Liver (tissue), 9 donors: Measurements from ENCODE around the gene OSMR. TPM values are rescaled to one million over a fixed set of nuclear protein-coding genes. Genes with fewer than 3 reads are reported as not detected.

Source experiments
- DNase-seq: peaks from one replicate; pipeline ENCODE4 v3.0.0-alpha.2; 2017; ENCODE audit warnings: low spot score
- H3K27ac ChIP-seq, 2 donors: one replicate each; pipeline ENCODE4 v1.7.0; 2013; ENCODE audit warnings: inconsistent platforms in 2 of 2, low read length in 2 of 2, control low read depth in 1 of 2, low read depth in 1 of 2, mild to moderate bottlenecking in 1 of 2
- H3K27me3 ChIP-seq, 4 donors: one replicate each; pipeline versions ENCODE4 v1.6.1 to v1.7.0; 2013; ENCODE audit warnings: low read length in 3 of 4, inconsistent platforms in 1 of 4, mild to moderate bottlenecking in 1 of 4, moderate library complexity in 1 of 4; ENCODE audit not compliant: control insufficient read depth in 4 of 4, insufficient read depth in 4 of 4
- H3K36me3 ChIP-seq, 4 donors: one replicate each; pipeline versions ENCODE4 v1.6.1 to v1.7.0; 2013; ENCODE audit warnings: low read length in 3 of 4, mild to moderate bottlenecking in 3 of 4, low read depth in 1 of 4, moderate library complexity in 1 of 4; ENCODE audit not compliant: control insufficient read depth in 4 of 4, insufficient read depth in 3 of 4
- H3K4me1 ChIP-seq, 4 donors: one replicate each; pipeline versions ENCODE4 v1.6.1 to v1.7.0; 2013; ENCODE audit warnings: low read length in 3 of 4, mild to moderate bottlenecking in 3 of 4, moderate library complexity in 1 of 4; ENCODE audit not compliant: control insufficient read depth in 4 of 4, insufficient read depth in 4 of 4
- H3K4me3 ChIP-seq, 3 donors: one replicate each; pipeline versions ENCODE4 v1.6.1 to v1.7.0; 2013; ENCODE audit warnings: low read length in 3 of 3, control low read depth in 1 of 3, low read depth in 1 of 3, mild to moderate bottlenecking in 1 of 3
- H3K9ac ChIP-seq, 2 donors: one replicate each; pipeline ENCODE4 v1.7.0; 2013; ENCODE audit warnings: low read length in 2 of 2, mild to moderate bottlenecking in 2 of 2, moderate library complexity in 2 of 2, control low read depth in 1 of 2, low read depth in 1 of 2
- H3K9me3 ChIP-seq, 4 donors: one replicate each; pipeline versions ENCODE4 v1.6.1 to v1.7.0; 2013; ENCODE audit warnings: low read length in 3 of 4; ENCODE audit not compliant: control insufficient read depth in 4 of 4
- CTCF ChIP-seq: fragments of 150-350 bp; IDR thresholded peaks from 2 replicates; pipeline ENCODE4 v1.5.1; 2017; ENCODE audit warnings: improper control_type of control experiment, low read depth, low read length; ENCODE audit not compliant: missing input control
- EGR1 ChIP-seq, 2 donors: IDR thresholded peaks; 2 replicates each; pipeline ENCODE4 v1.6.1; 2016 to 2018; ENCODE audit warnings: antibody characterized with exemption in 2 of 2, low read depth in 2 of 2
- FOXA2 ChIP-seq: IDR thresholded peaks from 2 replicates; pipeline ENCODE4 v1.6.1; 2016; ENCODE audit warnings: antibody characterized with exemption
- GABPA ChIP-seq, 2 donors: IDR thresholded peaks in 1 of 2; conservative IDR thresholded peaks in 1 of 2; 2 replicates each; pipeline ENCODE4 v1.6.1; 2016; ENCODE audit warnings: antibody characterized with exemption in 2 of 2, mild to moderate bottlenecking in 1 of 2, moderate library complexity in 1 of 2
- HNF4G ChIP-seq: IDR thresholded peaks from 2 replicates; pipeline ENCODE4 v1.6.1; 2016; ENCODE audit warnings: antibody characterized with exemption
- NR2F2 ChIP-seq: IDR thresholded peaks from 2 replicates; pipeline ENCODE4 v1.6.1; 2016; ENCODE audit warnings: antibody characterized with exemption
- REST ChIP-seq: IDR thresholded peaks from 2 replicates; pipeline ENCODE4 v1.6.1; 2016; ENCODE audit warnings: antibody characterized with exemption, mild to moderate bottlenecking
- RXRA ChIP-seq, 2 donors: IDR thresholded peaks; 2 replicates each; pipeline ENCODE4 v1.6.1; 2017 to 2018; ENCODE audit warnings: antibody characterized with exemption in 2 of 2, mild to moderate bottlenecking in 1 of 2
- SP1 ChIP-seq: IDR thresholded peaks from 2 replicates; pipeline ENCODE4 v1.6.1; 2018; ENCODE audit warnings: antibody characterized with exemption, mild to moderate bottlenecking
- YY1 ChIP-seq: IDR thresholded peaks from 2 replicates; pipeline ENCODE4 v1.6.1; 2016; ENCODE audit warnings: antibody characterized with exemption, mild to moderate bottlenecking
- ZBTB33 ChIP-seq: IDR thresholded peaks from 2 replicates; pipeline ENCODE4 v1.6.1; 2016; ENCODE audit warnings: antibody characterized with exemption
- WGBS: extraction: QIAGEN DNeasy Blood & Tissue Kit; methylation state at CpG from one replicate; pipeline ENCODE4 v1.1.7; 2013; 5-methylcytosine and 5-hydroxymethylcytosine counted together
- polyA plus RNA-seq, 2 donors: library from polyadenylated mRNA; stranded (reverse) in 1 of 2; unstranded in 1 of 2; fragments of 200-250 nt in 1 of 2; fragments of >200 nt in 1 of 2; fragmentation: Nextera tagmentation in 1 of 2; extraction: Ambion mirVana in 1 of 2; gene quantifications; one replicate each; pipeline versions ENCODE4 v1.2.1 to v1.2.3, GENCODE V29; 2013 to 2015
- total RNA-seq, 2 donors: library from RNA; depleted of rRNA; stranded (reverse); fragments of >200 nt; gene quantifications; one replicate each; pipeline ENCODE4 v1.2.3, GENCODE V29; 2014
- donor health status: healthy.
- donor health status: healthy.
- donor health status: healthy.
- donor health status: healthy.
- donor health status: healthy.

OSMR gene
- total and polyA plus RNA-seq, 4 donors = 4.3 to 34.5 (median 11.7) TPM

- TF ChIP-seq REST (no peak), RXRA (IDR thresholded peaks at IDR 0.05) (no peak)
Measured at GRCh38 chr5:38906503-38906902, 60.7 kb downstream of the OSMR start (continued).

- Histone ChIP-seq H3K27ac (no peak overlapping the region), H3K9ac (no peak overlapping the region), H3K27me3 (no peaks in the 10 kb centered on the region), H3K4me3 (no peak overlapping the region), H3K36me3 (peaks cover 0 to 9% (median 0%) of the 10 kb centered on the region in 4 donors), H3K4me1 (no peaks in the 10 kb centered on the region), H3K9me3 (peaks cover 0 to 4% (median under 1%) of the 10 kb centered on the region in 4 donors)
- WGBS = 93% methylated on average over 3 of the region's 3 CpGs
- DNase-seq = no peak
- TF ChIP-seq ZBTB33 = no peak
- TF ChIP-seq SP1 = no peak
- TF ChIP-seq REST = no peak
- no peak for TF ChIP-seq RXRA (IDR thresholded peaks at IDR 0.05)
- TF ChIP-seq FOXA2 = no peak
- TF ChIP-seq HNF4G = no peak
Measured at GRCh38 chr5:38911933-38912332, 66.1 kb downstream of the OSMR start.

DNA sequence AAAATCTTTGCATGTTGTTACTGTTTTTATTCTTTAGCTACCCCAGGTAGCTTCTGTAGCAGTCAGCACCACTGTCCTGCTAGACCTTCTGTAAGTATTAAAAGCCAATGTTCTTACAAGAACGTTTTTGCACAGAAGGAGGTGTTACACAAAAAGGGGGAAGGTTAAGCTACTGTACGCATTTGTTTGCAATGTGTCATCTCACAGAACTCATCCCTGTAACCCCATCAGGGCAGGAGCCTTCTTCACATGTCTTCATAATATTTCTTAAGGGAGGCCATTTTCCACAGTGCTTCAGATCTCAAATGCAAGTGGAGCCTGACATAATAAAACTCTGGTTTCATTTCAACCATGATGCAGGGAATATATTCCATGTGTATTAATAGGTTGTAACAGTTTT is 67.9 kb downstream of the OSMR start:
- peaks cover 0 to 4% (median under 1%) of the 10 kb centered on the region in 4 donors for H3K9me3 ChIP-seq
- no peaks in the 10 kb centered on the region for H3K4me1 ChIP-seq
- DNase-seq = no peak
- WGBS = 80% methylated on average over 2 of the region's 2 CpGs
- no peak overlapping the region for H3K4me3 ChIP-seq
- H3K9ac ChIP-seq = no peak overlapping the region
- TF ChIP-seq RXRA (IDR thresholded peaks at IDR 0.05) (no peak), SP1 (no peak), CTCF (no peak), NR2F2 (no peak), YY1 (no peak), HNF4G (no peak), EGR1 (IDR thresholded peaks at IDR 0.05; ENCODE audit: low read depth in 2 of 2) (no peak), GABPA (IDR thresholded peaks at IDR 0.05 in 1 of 2, conservative IDR thresholded peaks at IDR 0.05 in 1 of 2) (no peak)
- no peak overlapping the region for H3K27ac ChIP-seq
- H3K27me3 ChIP-seq = no peaks in the 10 kb centered on the region
- H3K36me3 ChIP-seq = peaks cover 0 to 9% (median 0%) of the 10 kb centered on the region in 4 donors
